Medulla oblongata (tissue), 1 donor: ENCODE results near the gene COPS8.

ENCODE experiments used
- DNase-seq: peaks from one replicate; pipeline ENCODE4 v3.0.0-alpha.2; 2015; ENCODE audit errors: extremely low spot score

COPS8 gene

GRCh38 chr2:237097911-237098702 is 12.4 kb downstream of the COPS8 start:
- no peak for DNase-seq

GRCh38 chr2:237099804-237100203 is 14.1 kb downstream of the COPS8 start:
- no peak for DNase-seq

- no peak for DNase-seq
Observed at GRCh38 chr2:237101118-237101979, 15.7 kb downstream of the COPS8 start.

- no peak for DNase-seq
Observed at GRCh38 chr2:237102428-237102827, 16.7 kb downstream of the COPS8 start.

- DNase-seq: no peak
Observed at GRCh38 chr2:237109421-237109934, 23.8 kb downstream of the COPS8 start.

- DNase-seq: no peak
Observed at GRCh38 chr2:237113026-237113795, 27.5 kb downstream of the COPS8 start.

- no peak for DNase-seq
Observed at GRCh38 chr2:237115870-237116269, 30.2 kb downstream of the COPS8 start.

- DNase-seq: no peak
Observed at GRCh38 chr2:237116431-237116830, 30.7 kb downstream of the COPS8 start.

GRCh38 chr2:237118025-237118424 is 32.3 kb downstream of the COPS8 start:
- DNase-seq: no peak

- DNase-seq: no peak
Observed at GRCh38 chr2:237118561-237119155, 33.0 kb downstream of the COPS8 start.

- no peak for DNase-seq
Observed at GRCh38 chr2:237120916-237121315, 35.2 kb downstream of the COPS8 start.

GRCh38 chr2:237121321-237121720 is 35.6 kb downstream of the COPS8 start:
- no peak for DNase-seq

GRCh38 chr2:237122214-237122666 is 36.6 kb downstream of the COPS8 start:
- peak; percentile 13 for DNase-seq

- no peak for DNase-seq
Observed at GRCh38 chr2:237124820-237125219, 39.1 kb downstream of the COPS8 start.

- DNase-seq: no peak
Observed at GRCh38 chr2:237125967-237126366, 40.3 kb downstream of the COPS8 start.

- no peak for DNase-seq
Observed at GRCh38 chr2:237126519-237127174, 41.0 kb downstream of the COPS8 start.

- peak; percentile 53 for DNase-seq
Observed at GRCh38 chr2:237128026-237128703, 42.5 kb downstream of the COPS8 start.

- no peak for DNase-seq
Observed at GRCh38 chr2:237128845-237129592, 43.3 kb downstream of the COPS8 start.

- DNase-seq: no peak
Observed at GRCh38 chr2:237129625-237130263, 44.1 kb downstream of the COPS8 start.
